CD4-positive, CD25-positive, alpha-beta regulatory T cell (primary cell): ENCODE measurements around the gene OSTN. TPM values are rescaled to one million over a fixed set of nuclear protein-coding genes. Genes with fewer than 3 reads are reported as not detected.

Experiments
- ATAC-seq, 2 donors: fragments of 150-1000 bp; cut with Tn5 transposase; one replicate each; pipeline ENCODE4 v1.10.0; 2021; ENCODE audit warnings: low read depth in 2 of 2, moderate number of reproducible peaks in 2 of 2, moderate library complexity in 1 of 2
- DNase-seq, 3 donors: peaks; one replicate each; pipeline versions ENCODE4 v3.0.0 to v3.0.0-alpha.2; 2012 to 2022; ENCODE audit warnings: mixed read lengths in 1 of 3
- H3K27ac ChIP-seq: one replicate; pipeline ENCODE4 v1.7.0; 2013; ENCODE audit warnings: mild to moderate bottlenecking, low read length; ENCODE audit not compliant: insufficient read depth, poor library complexity, severe bottlenecking
- H3K27me3 ChIP-seq: one replicate; pipeline ENCODE4 v1.7.0; 2013; ENCODE audit warnings: low read length; ENCODE audit not compliant: control insufficient read depth, insufficient read depth
- H3K36me3 ChIP-seq: one replicate; pipeline ENCODE4 v1.7.0; 2013; ENCODE audit warnings: mild to moderate bottlenecking, low read length, moderate library complexity; ENCODE audit not compliant: control insufficient read depth, insufficient read depth
- H3K4me1 ChIP-seq: 2 replicates; pipeline ENCODE4 v1.7.0; 2013; ENCODE audit warnings: mild to moderate bottlenecking, low read length; ENCODE audit not compliant: insufficient read depth, control insufficient read depth, poor library complexity, severe bottlenecking
- H3K4me3 ChIP-seq: one replicate; pipeline ENCODE4 v1.7.0; 2013; ENCODE audit warnings: low read depth, mild to moderate bottlenecking, low read length, moderate library complexity
- H3K9me3 ChIP-seq, 2 experiments: 1 replicate in 1 of 2; 2 replicates in 1 of 2; pipeline ENCODE4 v1.7.0; 2013; ENCODE audit warnings: low read length in 2 of 2, mild to moderate bottlenecking in 1 of 2, moderate library complexity in 1 of 2; ENCODE audit not compliant: control insufficient read depth in 2 of 2
- H3K27ac Mint-ChIP-seq, 3 donors: one replicate each; pipeline ENCODE4 v1.8.0; 2020 to 2022; ENCODE audit warnings: mild to moderate bottlenecking in 3 of 3, mixed read lengths in 3 of 3, moderate library complexity in 2 of 3
- H3K27me3 Mint-ChIP-seq: one replicate; pipeline ENCODE4 v1.8.0; 2022; ENCODE audit warnings: mild to moderate bottlenecking, mixed read lengths
- H3K36me3 Mint-ChIP-seq: one replicate; pipeline ENCODE4 v1.8.0; 2020; ENCODE audit warnings: mixed read lengths
- H3K4me1 Mint-ChIP-seq, 4 donors: one replicate each; pipeline ENCODE4 v1.8.0; 2020 to 2022; ENCODE audit warnings: mixed read lengths in 4 of 4, mild to moderate bottlenecking in 1 of 4
- H3K4me3 Mint-ChIP-seq, 4 donors: one replicate each; pipeline ENCODE4 v1.8.0; 2020 to 2022; ENCODE audit warnings: mild to moderate bottlenecking in 4 of 4, mixed read lengths in 4 of 4, moderate library complexity in 3 of 4
- H3K9me3 Mint-ChIP-seq, 7 donors: one replicate each; pipeline ENCODE4 v1.8.0; 2020 to 2022; ENCODE audit warnings: mixed read lengths in 7 of 7, mild to moderate bottlenecking in 3 of 7, moderate library complexity in 2 of 7
- polyA plus RNA-seq, 4 donors: library from polyadenylated mRNA; unstranded; fragments of 300-500 nt; fragmentation: Illumina TruSeq; gene quantifications; one replicate each; pipeline ENCODE4 v1.2.3, GENCODE V29; 2021
- total RNA-seq: library from RNA; stranded (reverse); gene quantifications from one replicate; pipeline ENCODE4 v1.2.3, GENCODE V29; 2022

OSTN gene
- total and polyA plus RNA-seq, 5 donors from 2014 or later, result not detected

GRCh38 chr3:191198480-191198879 lies 561 bp upstream of the OSTN start:
- Histone ChIP-seq H3K27ac (no peak overlapping the region), H3K4me3 (no peak overlapping the region), H3K4me1 (no peaks in the 10 kb centered on the region), H3K9me3 (no peaks in the 10 kb centered on the region), H3K36me3 (no peaks in the 10 kb centered on the region), H3K27me3 (no peaks in the 10 kb centered on the region)
- Mint-ChIP-seq H3K27me3 (no peaks in the 10 kb centered on the region), H3K4me3 (no peak overlapping the region), H3K27ac (no peak overlapping the region), H3K4me1 (no peaks in the 10 kb centered on the region), H3K9me3 (peaks cover 0 to 4% (median 0%) of the 10 kb centered on the region in 7 donors), H3K36me3 (no peaks in the 10 kb centered on the region)
- ATAC-seq, result no peak
- DNase-seq, result no peak

GRCh38 chr3:191210032-191210431 lies 11.0 kb downstream of the OSTN start:
- H3K4me3 Mint-ChIP-seq, result no peak overlapping the region
- no peak overlapping the region for H3K4me3 ChIP-seq
- H3K4me1 ChIP-seq, result no peaks in the 10 kb centered on the region
- no peaks in the 10 kb centered on the region for H3K27me3 ChIP-seq
- H3K27ac ChIP-seq, result no peak overlapping the region
- H3K36me3 ChIP-seq, result no peaks in the 10 kb centered on the region
- no peak overlapping the region for H3K27ac Mint-ChIP-seq
- DNase-seq (no peak), ATAC-seq (no peak)
- H3K36me3 Mint-ChIP-seq, result no peaks in the 10 kb centered on the region
- H3K4me1 Mint-ChIP-seq, result no peaks in the 10 kb centered on the region
- H3K9me3 Mint-ChIP-seq, result peaks cover 0 to 7% (median 0%) of the 10 kb centered on the region in 7 donors
- H3K27me3 Mint-ChIP-seq, result no peaks in the 10 kb centered on the region
- no peaks in the 10 kb centered on the region for H3K9me3 ChIP-seq

GRCh38 chr3:191216510-191216909 lies 17.5 kb downstream of the OSTN start:
- DNase-seq, result no peak
- Histone ChIP-seq H3K27ac (no peak overlapping the region), H3K4me3 (no peak overlapping the region), H3K9me3 (no peaks in the 10 kb centered on the region), H3K36me3 (no peaks in the 10 kb centered on the region), H3K4me1 (no peaks in the 10 kb centered on the region), H3K27me3 (no peaks in the 10 kb centered on the region)
- Mint-ChIP-seq H3K36me3 (no peaks in the 10 kb centered on the region), H3K4me1 (no peaks in the 10 kb centered on the region), H3K27ac (no peak overlapping the region), H3K27me3 (no peaks in the 10 kb centered on the region), H3K9me3 (peaks cover 0 to 10% (median 0%) of the 10 kb centered on the region in 7 donors), H3K4me3 (no peak overlapping the region)
- no peak for ATAC-seq

DNA sequence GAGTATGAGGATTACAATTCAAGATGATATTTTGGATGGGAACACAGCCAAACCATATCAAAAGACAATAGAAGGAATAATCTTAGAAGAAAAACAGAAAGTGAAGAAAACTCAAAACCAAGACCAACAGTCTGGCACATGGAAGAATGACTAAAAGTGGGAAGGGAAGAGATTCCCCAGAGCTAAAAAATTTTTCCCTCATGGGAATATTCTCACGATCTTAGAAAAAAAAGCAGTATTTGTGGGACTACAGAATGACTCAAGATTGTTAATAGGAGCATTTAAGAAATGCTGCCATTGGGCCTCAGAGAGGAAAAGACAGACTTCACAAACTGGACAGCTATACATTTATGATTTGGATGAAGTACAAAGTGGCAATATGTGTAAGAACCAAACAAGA lies 18.3 kb downstream of the OSTN start:
- ATAC-seq (no peak), DNase-seq (no peak)
- peaks cover 0 to 10% (median 0%) of the 10 kb centered on the region in 7 donors for H3K9me3 Mint-ChIP-seq
- H3K36me3 ChIP-seq, result no peaks in the 10 kb centered on the region
- no peak overlapping the region for H3K4me3 Mint-ChIP-seq
- no peaks in the 10 kb centered on the region for H3K4me1 ChIP-seq
- no peaks in the 10 kb centered on the region for H3K27me3 ChIP-seq
- H3K27ac Mint-ChIP-seq, result no peak overlapping the region
- H3K27ac ChIP-seq, result no peak overlapping the region
- H3K9me3 ChIP-seq, result no peaks in the 10 kb centered on the region
- no peaks in the 10 kb centered on the region for H3K27me3 Mint-ChIP-seq
- H3K4me3 ChIP-seq, result no peak overlapping the region
- H3K36me3 Mint-ChIP-seq, result no peaks in the 10 kb centered on the region
- H3K4me1 Mint-ChIP-seq, result no peaks in the 10 kb centered on the region

- Histone ChIP-seq H3K36me3 (no peaks in the 10 kb centered on the region), H3K4me1 (no peaks in the 10 kb centered on the region), H3K9me3 (no peaks in the 10 kb centered on the region), H3K4me3 (no peak overlapping the region), H3K27me3 (no peaks in the 10 kb centered on the region), H3K27ac (no peak overlapping the region)
- Mint-ChIP-seq H3K4me1 (no peaks in the 10 kb centered on the region), H3K4me3 (no peak overlapping the region), H3K9me3 (peaks cover 0 to 10% (median 0%) of the 10 kb centered on the region in 7 donors), H3K36me3 (no peaks in the 10 kb centered on the region), H3K27me3 (no peaks in the 10 kb centered on the region), H3K27ac (no peak overlapping the region)
- ATAC-seq (no peak), DNase-seq (no peak)
Measured at GRCh38 chr3:191220908-191221307, 21.9 kb downstream of the OSTN start.

DNA sequence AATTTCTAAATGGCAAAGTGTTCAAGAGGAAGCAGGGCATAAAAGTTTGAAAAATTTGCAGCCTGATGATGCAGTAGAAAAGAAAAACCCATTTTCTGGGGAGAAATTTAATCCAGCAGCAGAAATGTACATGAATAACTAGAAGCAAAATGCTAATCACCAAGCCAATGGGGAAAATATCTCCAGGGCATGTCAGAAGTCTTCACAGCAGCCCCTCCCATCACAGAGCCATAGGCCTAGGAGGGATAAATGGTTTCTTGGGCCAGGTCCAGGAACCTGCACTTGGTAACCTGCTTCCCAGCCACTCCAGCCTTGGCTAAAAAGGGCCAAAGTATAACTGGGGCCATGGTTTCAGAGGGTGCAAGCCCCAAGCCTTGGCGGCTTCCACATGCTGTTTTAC lies 22.6 kb downstream of the OSTN start:
- H3K27ac Mint-ChIP-seq, result no peak overlapping the region
- Histone ChIP-seq H3K4me1 (no peaks in the 10 kb centered on the region), H3K27me3 (no peaks in the 10 kb centered on the region), H3K27ac (no peak overlapping the region), H3K4me3 (no peak overlapping the region), H3K9me3 (no peaks in the 10 kb centered on the region), H3K36me3 (no peaks in the 10 kb centered on the region)
- no peak for DNase-seq
- H3K4me3 Mint-ChIP-seq, result no peak overlapping the region
- no peaks in the 10 kb centered on the region for H3K36me3 Mint-ChIP-seq
- ATAC-seq, result no peak
- peaks cover 0 to 7% (median 0%) of the 10 kb centered on the region in 7 donors for H3K9me3 Mint-ChIP-seq
- H3K27me3 Mint-ChIP-seq, result no peaks in the 10 kb centered on the region
- H3K4me1 Mint-ChIP-seq, result no peaks in the 10 kb centered on the region

- DNase-seq, result no peak
- Histone ChIP-seq H3K36me3 (no peaks in the 10 kb centered on the region), H3K4me3 (no peak overlapping the region), H3K4me1 (no peaks in the 10 kb centered on the region), H3K27ac (no peak overlapping the region), H3K27me3 (no peaks in the 10 kb centered on the region), H3K9me3 (no peaks in the 10 kb centered on the region)
- Mint-ChIP-seq H3K27me3 (no peaks in the 10 kb centered on the region), H3K27ac (no peak overlapping the region), H3K9me3 (peaks cover 0 to 3% (median 0%) of the 10 kb centered on the region in 7 donors), H3K4me1 (no peaks in the 10 kb centered on the region), H3K4me3 (no peak overlapping the region), H3K36me3 (no peaks in the 10 kb centered on the region)
- no peak for ATAC-seq
Measured at GRCh38 chr3:191227541-191227940, 28.5 kb downstream of the OSTN start.

DNA sequence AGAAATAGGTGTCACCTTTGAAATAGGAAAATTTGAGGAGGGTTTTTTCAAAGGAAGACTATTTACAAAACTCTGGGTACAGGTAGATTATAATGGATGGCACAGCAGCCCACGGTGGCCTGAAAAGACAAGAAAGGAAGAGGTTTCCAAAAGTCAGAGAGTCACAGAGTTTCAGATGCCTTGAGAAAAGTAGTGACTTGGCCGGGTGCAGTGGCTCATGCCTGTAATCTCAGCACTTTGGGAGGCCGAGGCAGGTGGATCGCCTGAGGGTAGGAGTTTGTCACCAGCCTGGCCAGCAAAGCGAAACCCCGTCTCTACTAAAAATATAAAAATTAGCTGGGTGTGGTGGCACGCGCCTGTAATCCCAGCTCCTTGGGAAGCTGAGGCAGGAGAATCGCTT lies 35.2 kb downstream of the OSTN start:
- Mint-ChIP-seq H3K4me1 (no peaks in the 10 kb centered on the region), H3K27ac (no peak overlapping the region), H3K36me3 (no peaks in the 10 kb centered on the region), H3K4me3 (no peak overlapping the region), H3K27me3 (no peaks in the 10 kb centered on the region), H3K9me3 (peaks cover 0 to 3% (median 0%) of the 10 kb centered on the region in 7 donors)
- Histone ChIP-seq H3K36me3 (no peaks in the 10 kb centered on the region), H3K4me3 (no peak overlapping the region), H3K9me3 (no peaks in the 10 kb centered on the region), H3K27ac (no peak overlapping the region), H3K4me1 (peaks cover 4% of the 10 kb centered on the region), H3K27me3 (no peaks in the 10 kb centered on the region)
- no peak for ATAC-seq
- DNase-seq, result no peak
